ENCODE data around the gene BRCA1.

DNA sequence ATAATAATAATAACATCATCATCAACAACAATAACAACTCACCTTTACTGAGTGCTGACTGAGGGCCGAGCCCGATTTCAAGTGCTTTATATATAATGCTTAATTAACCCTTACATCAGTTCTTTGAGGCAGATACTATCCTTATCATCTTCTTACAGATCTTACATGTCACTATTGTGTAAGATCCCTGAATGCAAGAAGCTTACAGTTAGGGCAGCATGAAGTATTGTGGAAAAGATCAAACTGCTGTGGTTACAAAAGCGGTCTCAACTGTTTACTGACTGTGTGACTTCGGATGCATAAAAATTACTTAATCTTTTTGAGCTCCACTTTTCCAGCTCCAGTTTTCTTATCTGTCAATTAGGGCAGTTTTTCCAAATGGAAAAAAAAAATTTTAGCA lies 106.2 kb downstream of the BRCA1 start:
- TF ChIP-seq, protein P1, sequence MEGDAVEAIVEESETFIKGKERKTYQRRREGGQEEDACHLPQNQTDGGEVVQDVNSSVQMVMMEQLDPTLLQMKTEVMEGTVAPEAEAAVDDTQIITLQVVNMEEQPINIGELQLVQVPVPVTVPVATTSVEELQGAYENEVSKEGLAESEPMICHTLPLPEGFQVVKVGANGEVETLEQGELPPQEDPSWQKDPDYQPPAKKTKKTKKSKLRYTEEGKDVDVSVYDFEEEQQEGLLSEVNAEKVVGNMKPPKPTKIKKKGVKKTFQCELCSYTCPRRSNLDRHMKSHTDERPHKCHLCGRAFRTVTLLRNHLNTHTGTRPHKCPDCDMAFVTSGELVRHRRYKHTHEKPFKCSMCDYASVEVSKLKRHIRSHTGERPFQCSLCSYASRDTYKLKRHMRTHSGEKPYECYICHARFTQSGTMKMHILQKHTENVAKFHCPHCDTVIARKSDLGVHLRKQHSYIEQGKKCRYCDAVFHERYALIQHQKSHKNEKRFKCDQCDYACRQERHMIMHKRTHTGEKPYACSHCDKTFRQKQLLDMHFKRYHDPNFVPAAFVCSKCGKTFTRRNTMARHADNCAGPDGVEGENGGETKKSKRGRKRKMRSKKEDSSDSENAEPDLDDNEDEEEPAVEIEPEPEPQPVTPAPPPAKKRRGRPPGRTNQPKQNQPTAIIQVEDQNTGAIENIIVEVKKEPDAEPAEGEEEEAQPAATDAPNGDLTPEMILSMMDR (IDR thresholded peaks at IDR 0.05): no peak
- TF ChIP-seq POLR2A (IDR thresholded peaks at IDR 0.05): no peak

All from thyroid gland (tissue), 4 donors.